ENCODE measurements around the gene FAM83G. TPM values are rescaled to one million over a fixed set of nuclear protein-coding genes. Genes with fewer than 3 reads are reported as not detected.

The FAM83G gene
- total and polyA plus RNA-seq, 2 experiments from 2014 or later, result 7.6 to 44.5 TPM

GRCh38 chr17:18933102-18934058 lies 71.2 kb downstream of the FAM83G start:
- H3K9me2 ChIP-seq (ENCODE audit: insufficient read depth), result no peaks in the 10 kb centered on the region
- H4K20me1 ChIP-seq (replicated peaks; ENCODE audit: insufficient read depth), result no peaks in the 10 kb centered on the region
- H3K4me2 ChIP-seq, result no peak overlapping the region
- H2AFZ ChIP-seq, result no peak overlapping the region
- no peaks in the 10 kb centered on the region for H3K27me3 ChIP-seq (ENCODE audit: insufficient read depth)
- no peak overlapping the region for H3K27ac ChIP-seq (ENCODE audit: low read depth)
- no peak for TF ChIP-seq STAT1 (IDR thresholded peaks at IDR 0.05; ENCODE audit: unreplicated experiment)
- TF ChIP-seq, protein P1, sequence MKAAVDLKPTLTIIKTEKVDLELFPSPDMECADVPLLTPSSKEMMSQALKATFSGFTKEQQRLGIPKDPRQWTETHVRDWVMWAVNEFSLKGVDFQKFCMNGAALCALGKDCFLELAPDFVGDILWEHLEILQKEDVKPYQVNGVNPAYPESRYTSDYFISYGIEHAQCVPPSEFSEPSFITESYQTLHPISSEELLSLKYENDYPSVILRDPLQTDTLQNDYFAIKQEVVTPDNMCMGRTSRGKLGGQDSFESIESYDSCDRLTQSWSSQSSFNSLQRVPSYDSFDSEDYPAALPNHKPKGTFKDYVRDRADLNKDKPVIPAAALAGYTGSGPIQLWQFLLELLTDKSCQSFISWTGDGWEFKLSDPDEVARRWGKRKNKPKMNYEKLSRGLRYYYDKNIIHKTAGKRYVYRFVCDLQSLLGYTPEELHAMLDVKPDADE (IDR thresholded peaks at IDR 0.05), result no peak
- no peak for TF ChIP-seq NANOG (IDR thresholded peaks at IDR 0.05; ENCODE audit: borderline replicate concordance)
- TF ChIP-seq ZNF462 (CRISPR knock-in tag; IDR thresholded peaks at IDR 0.05), result no peak
- no peak for TF ChIP-seq JUNB (IDR thresholded peaks at IDR 0.05; ENCODE audit: unreplicated experiment)
- TF ChIP-seq EZH2 (IDR thresholded peaks at IDR 0.05; ENCODE audit: low read depth, unreplicated experiment), result no peak
- TF ChIP-seq EZH2phosphoT487 (IDR thresholded peaks at IDR 0.05; ENCODE audit: unreplicated experiment), result no peak
- TF ChIP-seq POLR2AphosphoS5 (IDR thresholded peaks at IDR 0.05; ENCODE audit: low read depth), result no peak
- no peak for TF ChIP-seq ZNF331 (CRISPR knock-in tag; IDR thresholded peaks at IDR 0.05; ENCODE audit: low read depth)
- TF ChIP-seq ZNF114 (CRISPR knock-in tag; IDR thresholded peaks at IDR 0.05), result no peak
- TF ChIP-seq REST (IDR thresholded peaks at IDR 0.05; ENCODE audit: unreplicated experiment), result no peak
- TF ChIP-seq CREB1 (CRISPR knock-in tag; IDR thresholded peaks at IDR 0.05; ENCODE audit: low read depth), result no peak
- TF ChIP-seq, protein P2, sequence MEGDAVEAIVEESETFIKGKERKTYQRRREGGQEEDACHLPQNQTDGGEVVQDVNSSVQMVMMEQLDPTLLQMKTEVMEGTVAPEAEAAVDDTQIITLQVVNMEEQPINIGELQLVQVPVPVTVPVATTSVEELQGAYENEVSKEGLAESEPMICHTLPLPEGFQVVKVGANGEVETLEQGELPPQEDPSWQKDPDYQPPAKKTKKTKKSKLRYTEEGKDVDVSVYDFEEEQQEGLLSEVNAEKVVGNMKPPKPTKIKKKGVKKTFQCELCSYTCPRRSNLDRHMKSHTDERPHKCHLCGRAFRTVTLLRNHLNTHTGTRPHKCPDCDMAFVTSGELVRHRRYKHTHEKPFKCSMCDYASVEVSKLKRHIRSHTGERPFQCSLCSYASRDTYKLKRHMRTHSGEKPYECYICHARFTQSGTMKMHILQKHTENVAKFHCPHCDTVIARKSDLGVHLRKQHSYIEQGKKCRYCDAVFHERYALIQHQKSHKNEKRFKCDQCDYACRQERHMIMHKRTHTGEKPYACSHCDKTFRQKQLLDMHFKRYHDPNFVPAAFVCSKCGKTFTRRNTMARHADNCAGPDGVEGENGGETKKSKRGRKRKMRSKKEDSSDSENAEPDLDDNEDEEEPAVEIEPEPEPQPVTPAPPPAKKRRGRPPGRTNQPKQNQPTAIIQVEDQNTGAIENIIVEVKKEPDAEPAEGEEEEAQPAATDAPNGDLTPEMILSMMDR (conservative IDR thresholded peaks at IDR 0.05; ENCODE audit: low read depth in 2 of 2), result no peak
- H3K79me2 ChIP-seq (replicated peaks; ENCODE audit: insufficient read depth), result no peaks in the 10 kb centered on the region
- 0 out of 2 replicates have a peak, but pooled peaks cover 3% of the 10 kb centered on the region for H3F3A ChIP-seq (replicated peaks; ENCODE audit: low read depth)
- ATAC-seq (peak; percentile 26; the same call in 2 of the 3 replicates), DNase-seq (ENCODE audit: low spot score) (no peak)
- Mint-ChIP-seq H3K27me3 (ENCODE audit: insufficient read depth, low read depth, poor library complexity) (no peaks in the 10 kb centered on the region), H3K9me3 (no peaks in the 10 kb centered on the region), H3K4me1 (no peaks in the 10 kb centered on the region), H3K4me3 (no peak overlapping the region), H3K36me3 (ENCODE audit: low read depth) (peaks cover 24% of the 10 kb centered on the region), H3K27ac (no peak overlapping the region)
- peaks cover 5% of the 10 kb centered on the region; the same call in 1 of the 2 replicates for H3K36me3 ChIP-seq (ENCODE audit: insufficient read depth)
- H3K4me1 ChIP-seq (ENCODE audit: insufficient read depth), result no peaks in the 10 kb centered on the region
- no peak overlapping the region for H3K4me3 ChIP-seq
